Stimulated activated CD8-positive, alpha-beta memory T cell treated with anti-CD3 and anti-CD28 coated beads, Interleukin-4, amount 100 ng/mL, for 48 hours (primary cell): ENCODE measurements around the gene DRC1.

ENCODE experiments used
- DNase-seq: peaks from one replicate; pipeline ENCODE4 v3.0.0-alpha.2; 2020

Gene DRC1

DNA sequence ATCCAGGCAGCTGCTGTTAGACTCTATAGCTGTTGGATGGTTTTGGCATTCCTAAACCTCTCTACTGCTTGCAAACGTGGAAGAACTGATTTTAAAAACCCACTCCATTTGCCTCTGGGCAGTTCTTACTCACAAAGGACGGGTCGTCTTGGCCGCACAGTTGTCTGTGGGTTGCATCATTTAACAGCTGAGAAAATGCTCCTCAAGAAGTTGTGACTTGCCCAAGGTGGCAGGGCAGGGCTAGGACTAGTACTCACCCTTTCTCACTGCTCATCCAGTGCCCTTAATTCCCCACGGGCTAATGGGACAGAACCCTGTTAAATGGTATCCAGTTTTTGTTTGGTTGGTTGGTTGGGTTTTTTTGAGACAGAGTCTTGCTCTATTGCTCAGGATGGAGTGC lies 997 bp upstream of the DRC1 start:
- no peak for DNase-seq

DNA sequence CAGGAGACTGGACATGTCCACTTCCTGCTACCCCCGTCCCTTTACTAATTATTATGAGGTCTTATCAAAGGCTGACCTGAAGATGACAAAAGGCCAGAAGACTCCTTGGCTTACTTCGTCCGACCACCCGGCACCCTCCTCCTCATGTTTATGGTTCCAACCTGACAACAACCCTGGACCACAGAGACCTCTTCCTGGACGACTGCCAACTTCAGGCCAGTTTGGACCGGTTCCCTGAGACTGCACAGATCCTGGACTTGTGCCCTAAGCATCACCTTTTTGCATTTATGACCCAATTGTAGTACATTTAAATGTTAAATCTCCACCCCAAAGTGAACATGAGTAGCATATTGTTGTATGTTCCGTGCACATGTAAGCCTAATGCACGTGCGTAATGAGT lies 5.8 kb downstream of the DRC1 start:
- no peak for DNase-seq

DNA sequence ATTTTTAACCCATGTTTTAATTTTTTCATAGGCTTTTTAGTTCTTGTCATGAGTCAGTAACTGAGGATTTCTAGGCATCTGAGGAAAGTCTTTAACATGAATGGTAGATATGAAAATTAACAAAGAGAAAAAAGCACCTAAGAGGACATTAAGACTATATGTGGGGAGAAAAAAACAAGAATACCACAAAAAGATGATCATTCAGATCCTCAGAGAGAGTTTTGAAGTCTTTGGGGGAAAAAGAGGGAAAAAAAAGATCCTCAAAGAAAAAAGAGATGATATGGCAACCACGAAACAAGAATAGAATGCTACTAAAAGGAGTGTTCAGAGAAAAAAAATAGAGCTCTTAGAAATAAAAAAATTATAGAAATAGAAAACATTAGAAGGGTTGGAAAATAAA lies 8.1 kb downstream of the DRC1 start:
- no peak for DNase-seq

DNA sequence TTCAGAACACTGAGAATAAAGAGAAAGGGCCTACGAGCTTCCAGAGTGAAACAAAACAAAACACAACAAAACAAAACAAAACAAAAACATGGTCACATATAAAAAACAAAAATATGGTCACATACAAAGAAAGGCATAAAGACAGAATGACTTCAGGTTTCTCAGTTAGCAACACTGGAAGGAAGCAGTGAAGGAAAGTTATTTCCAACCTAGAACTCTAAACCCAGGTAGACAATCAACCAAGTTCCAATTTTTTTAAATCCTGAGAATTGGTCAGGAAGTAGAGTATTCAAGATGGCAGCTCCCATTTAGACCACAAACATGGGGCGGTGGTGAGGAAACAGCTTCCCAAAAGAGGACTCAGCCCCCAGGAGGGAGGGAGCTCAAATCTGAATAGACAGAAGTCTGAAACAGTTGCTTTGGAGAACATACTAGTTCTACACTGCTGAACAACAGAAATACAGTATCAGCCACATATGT lies 9.1 kb downstream of the DRC1 start:
- DNase-seq = no peak

DNA sequence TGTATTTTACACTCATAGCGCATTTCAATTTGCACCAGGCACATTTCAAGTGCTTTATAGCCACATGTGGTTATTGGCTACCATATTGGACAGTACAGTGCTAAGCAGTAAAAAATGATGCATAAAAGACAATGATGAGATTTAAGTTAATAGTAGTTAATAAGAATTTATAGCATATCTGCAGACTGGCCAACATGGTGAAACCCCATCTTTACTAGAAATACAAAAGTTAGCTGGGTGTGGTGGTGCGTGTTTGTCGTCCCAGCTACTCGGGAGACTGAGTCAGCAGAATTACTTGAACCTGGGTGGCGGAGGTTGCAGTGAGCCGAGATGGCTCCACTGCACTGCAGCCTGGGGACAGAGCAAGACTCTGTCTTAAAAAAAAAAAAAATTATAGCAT lies 9.7 kb downstream of the DRC1 start:
- no peak for DNase-seq

DNA sequence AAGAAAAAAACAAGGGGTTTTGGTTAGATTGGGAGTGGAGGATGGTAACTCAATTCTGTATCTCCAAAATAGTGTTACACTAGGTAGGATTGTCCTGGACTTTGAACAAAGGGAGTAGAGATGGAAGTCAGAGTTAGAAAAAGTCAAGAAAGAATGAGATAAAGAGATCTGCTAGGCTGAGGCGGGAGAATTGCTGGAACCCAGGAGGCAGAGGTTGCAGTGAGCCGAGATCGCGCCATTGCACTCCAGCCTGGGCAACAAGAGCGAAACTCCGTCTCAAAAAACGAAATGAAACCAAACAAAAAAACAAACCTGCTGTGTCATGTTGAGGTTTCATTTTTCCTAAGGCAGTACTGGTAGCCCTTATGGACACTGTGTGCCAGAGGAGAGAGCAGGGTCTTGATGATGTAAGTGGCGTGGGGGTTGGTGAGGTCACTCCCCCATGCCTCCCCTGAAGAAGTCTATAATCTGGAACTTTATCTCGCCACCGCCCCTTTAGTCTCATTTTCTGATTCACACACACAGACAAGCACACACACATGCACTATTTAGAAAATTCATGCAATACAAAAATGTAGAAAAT lies 10.5 kb downstream of the DRC1 start:
- DNase-seq = peak; percentile 40

DNA sequence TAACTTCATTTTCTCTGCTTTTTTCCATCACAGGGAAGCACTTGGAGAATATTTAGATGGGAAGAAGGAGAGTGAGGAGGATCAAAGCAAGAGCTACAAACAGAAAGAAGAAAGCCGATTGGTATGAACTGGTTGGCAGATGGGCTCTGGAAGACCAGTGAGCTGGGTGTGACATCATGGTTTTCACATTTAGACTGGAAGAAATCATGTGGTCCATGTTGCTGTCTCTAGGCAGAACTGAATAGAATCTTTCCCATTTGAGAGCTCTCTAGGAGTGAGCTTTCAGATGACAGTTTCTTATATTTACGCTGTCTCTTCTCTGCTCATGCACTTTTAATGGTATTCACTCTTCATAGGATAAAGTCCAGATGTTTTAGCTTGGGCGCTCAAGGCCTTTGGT lies 12.6 kb downstream of the DRC1 start:
- DNase-seq = no peak

DNA sequence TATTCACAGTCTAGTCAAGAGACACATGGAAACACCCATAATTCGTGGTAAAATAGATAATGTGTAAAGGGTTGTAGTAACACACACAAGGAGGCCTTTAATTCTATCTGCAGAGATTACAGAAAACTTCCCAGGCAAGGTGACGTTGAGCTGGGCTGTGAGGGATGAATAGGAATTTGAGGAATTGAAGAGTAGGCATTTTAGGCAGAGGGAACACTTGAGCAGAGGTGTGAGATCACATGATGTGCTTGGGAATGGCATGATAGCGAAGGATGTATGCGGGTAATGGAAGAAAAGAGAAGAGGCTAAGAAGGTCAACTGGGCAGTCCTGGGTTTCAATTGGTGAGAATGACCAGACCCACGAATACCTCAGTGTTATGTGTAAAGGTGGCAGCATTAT lies 20.2 kb downstream of the DRC1 start:
- DNase-seq = no peak

DNA sequence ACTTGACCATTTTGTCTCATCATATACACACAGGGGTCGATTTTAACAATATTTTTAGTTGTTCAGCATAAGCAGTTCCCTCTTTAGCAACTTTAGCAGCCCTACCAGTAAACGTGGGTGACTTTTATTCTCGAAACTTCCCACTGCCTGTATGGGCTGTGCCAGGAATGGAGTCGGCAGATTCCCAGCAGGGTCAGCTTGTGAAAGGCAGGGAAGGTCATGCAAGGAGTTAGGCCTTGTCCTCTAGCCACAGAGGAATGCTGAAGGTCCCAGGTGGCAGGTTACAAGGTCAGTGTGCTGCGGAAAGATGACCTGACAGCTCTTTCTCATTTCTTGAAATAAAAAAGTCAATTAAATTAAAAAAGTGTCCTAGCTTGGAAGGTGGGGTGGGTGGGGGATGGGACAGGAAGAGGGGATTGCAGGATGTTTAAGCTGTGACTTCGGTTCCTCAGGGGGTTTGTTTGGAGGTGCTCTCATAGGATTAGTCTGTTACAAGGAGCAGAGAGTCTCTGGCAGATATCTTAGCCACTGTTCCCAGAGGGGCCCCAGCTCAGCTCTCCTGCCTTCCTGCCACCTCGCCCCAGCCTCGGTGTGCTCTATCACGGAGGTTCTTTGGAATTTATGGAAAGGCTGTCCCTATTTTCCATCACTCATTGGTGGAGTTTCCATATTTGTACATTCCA lies 21.4 kb downstream of the DRC1 start:
- no peak for DNase-seq

DNA sequence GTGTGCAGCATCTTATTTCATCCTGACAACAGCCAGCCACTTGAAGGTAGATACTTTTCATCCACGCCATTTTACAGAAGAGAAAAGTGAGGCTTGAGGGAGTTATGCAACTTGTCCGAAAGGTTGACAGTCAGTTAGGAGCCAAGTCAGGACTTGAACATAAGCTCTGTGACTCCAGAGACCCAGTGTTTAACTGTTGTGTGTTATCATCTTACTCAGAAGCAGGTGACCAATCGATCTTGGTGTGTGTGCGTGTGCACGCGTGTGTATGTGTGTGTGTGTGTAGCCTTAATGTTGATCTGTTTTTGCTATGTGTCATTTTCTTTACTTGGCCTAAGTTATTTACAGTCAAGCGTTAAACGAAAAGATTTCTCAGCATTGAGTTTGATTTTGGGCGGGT lies 22.0 kb downstream of the DRC1 start:
- no peak for DNase-seq

DNA sequence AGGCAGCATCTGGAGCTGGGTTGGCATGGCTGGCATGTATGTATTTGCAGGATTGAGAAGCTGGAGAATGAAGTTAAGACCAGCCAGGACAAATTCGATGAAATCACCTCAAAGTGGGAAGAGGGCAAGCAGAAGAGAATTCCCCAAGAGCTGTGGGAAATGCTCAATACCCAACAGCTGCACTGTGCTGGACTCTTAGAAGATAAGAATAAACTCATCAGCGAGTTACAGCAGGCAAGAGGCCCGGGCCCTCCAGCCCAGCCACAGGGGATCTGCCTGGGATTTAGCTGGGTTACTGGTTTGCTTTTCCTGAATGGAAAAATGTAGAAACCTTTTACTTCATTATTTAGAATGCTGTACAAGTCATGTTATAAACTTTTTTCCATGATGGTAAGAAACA lies 22.5 kb downstream of the DRC1 start:
- DNase-seq = no peak

DNA sequence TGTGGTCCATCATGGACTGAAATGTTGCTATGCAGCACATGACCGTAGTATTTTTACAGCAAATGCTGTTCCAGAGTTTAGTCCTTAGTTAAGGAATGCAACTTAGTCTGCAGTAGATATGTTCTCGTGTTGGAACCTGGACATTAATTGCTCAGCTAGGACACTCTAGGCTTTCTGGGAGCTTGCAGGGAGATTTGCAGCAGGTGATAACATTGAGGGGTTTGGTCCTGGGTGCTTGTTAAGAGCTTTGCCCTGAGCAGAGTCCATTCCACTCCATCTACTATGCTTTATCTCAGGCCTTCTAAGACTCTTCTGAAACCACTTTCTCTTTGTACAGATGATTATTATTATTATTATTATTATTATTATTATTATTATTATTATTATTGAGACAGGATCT lies 27.1 kb downstream of the DRC1 start:
- DNase-seq = no peak

DNA sequence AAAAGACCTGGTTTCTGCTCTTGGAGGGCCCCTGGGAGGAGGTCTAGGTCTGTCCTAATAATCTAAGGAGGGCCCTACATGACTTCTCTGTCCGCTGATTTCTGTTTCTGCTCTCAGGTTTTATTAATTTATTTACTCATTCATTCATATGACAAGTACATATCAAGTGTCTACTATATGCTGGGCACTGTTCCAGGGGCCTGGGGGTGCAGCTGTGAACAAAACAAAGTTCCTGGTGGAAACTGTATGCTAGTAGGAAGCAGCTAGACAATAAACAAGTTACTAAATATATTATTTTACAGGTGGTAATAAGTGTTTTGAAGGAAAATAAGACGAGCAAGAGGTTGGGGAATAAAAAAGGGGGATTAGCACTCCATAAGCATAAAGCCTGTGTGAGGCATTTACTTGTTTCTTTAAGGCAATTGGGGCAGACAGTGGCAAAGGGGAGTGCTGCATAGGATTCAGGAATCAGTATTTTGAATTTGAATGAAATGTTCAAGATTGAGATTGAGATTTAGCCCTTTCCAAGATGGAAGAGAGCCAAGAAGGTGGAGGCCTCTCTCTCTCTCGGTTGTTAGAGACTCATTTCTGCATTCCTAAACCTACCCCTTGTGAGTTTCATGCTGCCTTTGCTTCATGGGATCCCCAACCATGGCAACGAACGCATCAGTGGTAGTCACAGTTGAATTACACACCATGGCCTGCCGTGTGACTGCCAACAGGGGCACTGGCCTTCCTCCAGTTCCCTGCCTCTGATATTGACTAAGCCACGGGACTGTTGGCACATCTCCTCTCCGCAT lies 28.3 kb downstream of the DRC1 start:
- DNase-seq = no peak

DNA sequence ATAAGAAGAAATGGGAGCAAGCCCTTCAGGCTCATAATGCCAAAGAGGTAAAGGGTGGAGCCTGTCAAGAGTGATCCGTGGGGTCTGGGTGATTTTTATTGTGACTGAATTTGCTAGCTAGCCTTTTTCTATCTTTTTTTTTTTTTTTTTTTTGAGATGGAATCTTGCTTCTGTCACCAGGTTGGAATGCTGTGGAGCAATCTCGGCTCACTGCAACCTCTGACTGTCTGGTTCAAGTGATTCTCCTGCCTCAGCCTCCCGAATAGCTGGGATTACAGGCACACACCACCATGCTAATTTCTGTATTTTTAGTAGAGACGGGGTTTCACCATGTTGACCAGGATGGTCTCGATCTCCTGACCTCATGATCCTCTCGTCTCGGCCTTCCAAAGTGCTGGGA lies 29.1 kb downstream of the DRC1 start:
- DNase-seq = no peak

DNA sequence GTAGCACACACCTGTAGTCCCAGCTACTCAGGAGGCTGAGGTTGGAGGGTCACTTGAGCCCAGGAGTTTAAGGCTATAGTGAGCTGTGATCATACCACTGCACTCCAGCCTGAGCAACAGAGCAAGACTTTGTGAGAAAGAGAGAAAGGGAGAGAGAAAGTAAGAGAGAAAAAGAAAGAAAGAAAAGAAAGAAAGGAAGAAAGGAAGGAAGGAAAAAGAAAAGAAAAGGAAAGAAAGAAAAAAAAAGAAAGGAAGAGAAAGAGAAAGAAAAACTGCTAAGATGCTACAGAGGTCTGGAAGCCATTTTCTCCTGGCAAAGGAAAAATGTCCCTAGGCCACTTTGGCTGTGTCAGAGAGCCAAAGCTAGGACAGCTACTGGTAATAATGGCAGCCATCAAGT lies 30.6 kb downstream of the DRC1 start:
- DNase-seq = no peak

DNA sequence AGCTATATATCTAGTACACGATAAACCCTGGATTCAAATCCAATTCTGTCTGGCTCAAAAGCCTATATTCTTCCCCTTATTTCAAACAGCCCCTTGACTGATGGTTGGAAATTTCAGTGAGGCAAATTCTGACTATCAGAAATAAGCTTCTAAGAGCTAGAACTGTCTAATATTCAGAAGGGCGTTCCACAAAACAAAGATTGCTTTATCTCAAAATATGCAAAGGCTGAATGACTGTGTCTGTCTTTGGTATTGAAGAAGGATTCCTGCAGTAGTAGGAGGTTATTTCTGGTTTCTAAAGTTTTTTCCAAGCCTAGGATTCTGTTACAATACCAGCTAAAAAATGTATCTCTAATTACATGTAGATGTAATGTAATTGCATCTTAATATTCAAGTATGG lies 31.1 kb downstream of the DRC1 start:
- DNase-seq = no peak

DNA sequence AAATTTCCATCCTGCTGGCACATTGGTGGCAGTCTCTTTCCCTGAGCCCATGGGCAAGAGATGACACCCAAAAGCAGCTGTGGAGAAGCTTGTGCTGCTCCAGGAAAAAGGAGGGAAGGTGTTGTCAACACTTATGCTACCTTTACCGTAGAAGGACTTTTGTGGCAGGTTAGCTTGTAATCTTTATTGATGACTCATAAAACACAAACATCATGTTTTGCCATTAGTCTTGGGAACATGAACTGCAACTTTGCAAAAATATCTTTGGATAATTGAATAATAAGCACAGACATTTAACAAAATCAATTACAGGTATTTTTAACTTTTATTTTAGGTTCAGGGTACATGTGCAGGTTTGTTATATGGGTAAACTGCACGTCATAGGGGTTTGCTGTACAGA lies 33.4 kb downstream of the DRC1 start:
- DNase-seq = no peak

DNA sequence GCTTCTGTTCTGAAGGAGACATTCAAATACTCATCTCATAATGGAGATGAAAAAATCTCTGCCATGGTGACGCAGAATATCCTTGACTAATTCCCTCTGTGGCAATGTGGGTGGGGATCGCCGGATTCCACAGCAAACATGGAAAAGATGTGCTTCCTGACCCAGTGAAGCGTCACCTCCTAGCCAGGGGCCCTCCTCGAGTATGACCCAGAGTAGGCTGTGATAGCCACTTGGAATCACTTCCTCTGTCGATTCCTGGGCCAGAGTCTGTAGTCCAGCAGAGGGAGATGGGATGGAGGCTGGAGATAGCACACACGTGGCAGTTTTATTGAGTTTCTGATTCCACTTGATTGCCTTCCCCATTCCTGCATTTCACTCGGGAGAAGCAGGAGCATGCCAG lies 36.8 kb downstream of the DRC1 start:
- DNase-seq = no peak

DNA sequence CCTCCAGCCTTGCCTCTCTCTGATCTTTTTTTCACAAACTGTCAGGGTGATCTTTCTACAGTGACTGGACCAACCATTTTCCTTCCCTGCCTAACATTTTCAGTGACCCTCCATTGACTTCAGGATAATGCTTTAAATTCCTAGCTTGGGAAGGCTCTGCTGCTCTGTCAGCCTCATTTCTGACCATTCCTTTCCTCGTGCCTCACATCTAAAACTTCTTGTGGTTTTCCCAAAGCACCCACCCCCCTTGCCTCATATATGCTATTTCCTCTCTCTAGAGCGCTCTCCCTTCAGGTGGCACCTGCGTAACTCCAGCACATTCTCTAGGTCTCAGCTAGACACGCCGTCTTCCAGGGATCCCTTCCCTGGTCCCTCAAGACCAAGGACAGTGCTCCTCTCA lies 37.2 kb downstream of the DRC1 start:
- DNase-seq = no peak

DNA sequence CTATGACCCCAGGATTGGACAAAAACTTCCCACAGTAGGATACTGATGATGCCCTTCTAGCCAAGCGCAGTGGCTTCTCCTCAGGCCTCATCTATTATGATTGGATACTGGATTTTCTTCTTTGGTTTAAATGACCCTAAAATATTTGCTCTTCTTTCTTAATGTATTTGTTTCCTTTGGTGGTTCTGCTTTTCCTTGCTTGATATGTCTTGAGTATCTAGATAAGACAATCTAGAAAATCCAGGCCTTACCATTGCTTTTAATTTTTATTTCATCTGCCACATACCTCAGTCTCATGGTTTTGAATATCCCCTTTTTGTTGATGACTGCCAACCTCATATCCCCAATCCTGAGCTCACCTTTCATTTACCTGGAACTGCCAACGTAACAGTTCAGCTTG lies 40.6 kb downstream of the DRC1 start:
- DNase-seq = no peak

DNA sequence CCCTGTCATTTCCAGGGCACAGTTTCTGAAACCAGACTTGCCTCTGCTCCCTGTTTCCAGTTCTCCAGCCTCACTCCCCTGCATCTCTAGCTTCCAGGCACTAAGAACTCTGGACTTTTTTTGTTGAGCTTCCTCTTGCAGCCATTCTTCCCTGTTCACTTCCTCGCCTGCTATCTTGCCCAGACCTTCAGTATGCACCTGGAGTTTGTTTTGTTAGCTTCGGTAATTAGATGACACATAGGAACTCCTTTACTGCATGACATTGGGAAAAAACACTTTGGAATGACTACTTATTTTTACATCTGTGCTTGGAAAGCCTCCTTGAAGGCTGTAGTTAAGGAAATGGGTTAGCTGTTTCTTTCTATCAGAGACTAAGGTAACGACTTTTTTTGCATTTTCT lies 41.0 kb downstream of the DRC1 start:
- DNase-seq = no peak

DNA sequence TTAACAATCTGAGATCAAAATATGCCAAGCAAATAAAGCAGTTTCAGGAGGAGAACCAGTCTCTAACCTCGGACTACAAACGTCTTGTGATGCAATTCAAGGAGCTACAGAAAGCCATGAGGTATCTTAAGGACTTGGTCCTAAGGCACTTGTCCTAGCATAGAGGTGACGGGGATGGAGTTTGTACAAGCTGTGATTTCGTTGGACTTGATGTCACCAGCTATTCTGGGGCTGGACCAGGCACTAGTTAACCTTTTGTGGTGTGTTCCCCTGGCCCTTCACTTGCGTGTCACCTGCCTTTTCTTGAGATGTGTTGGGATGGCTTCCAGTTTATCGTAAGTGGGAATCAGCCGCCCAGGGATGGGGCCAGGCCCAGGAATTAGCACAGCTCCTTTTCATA lies 42.5 kb downstream of the DRC1 start:
- no peak for DNase-seq

DNA sequence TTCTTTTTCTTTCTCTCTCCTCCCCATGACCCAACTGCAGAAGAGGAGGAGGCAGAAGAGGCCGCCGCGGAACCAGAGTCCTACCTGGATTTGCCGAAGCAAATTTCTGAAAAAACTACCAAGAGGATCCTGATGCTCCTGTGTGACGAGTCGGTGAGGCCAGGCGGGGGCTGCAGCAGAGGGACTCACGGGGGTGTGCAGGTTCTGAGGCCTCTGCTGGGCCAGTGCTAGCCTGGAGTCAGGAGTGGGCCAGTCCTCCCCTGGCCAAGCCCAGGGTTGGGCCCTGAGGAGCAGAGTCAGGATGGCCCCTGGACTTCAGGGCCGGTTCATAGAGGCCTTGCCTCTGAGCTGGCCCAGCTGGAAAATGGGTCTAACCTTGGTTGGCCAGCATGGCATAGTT lies 46.9 kb downstream of the DRC1 start:
- DNase-seq = no peak

DNA sequence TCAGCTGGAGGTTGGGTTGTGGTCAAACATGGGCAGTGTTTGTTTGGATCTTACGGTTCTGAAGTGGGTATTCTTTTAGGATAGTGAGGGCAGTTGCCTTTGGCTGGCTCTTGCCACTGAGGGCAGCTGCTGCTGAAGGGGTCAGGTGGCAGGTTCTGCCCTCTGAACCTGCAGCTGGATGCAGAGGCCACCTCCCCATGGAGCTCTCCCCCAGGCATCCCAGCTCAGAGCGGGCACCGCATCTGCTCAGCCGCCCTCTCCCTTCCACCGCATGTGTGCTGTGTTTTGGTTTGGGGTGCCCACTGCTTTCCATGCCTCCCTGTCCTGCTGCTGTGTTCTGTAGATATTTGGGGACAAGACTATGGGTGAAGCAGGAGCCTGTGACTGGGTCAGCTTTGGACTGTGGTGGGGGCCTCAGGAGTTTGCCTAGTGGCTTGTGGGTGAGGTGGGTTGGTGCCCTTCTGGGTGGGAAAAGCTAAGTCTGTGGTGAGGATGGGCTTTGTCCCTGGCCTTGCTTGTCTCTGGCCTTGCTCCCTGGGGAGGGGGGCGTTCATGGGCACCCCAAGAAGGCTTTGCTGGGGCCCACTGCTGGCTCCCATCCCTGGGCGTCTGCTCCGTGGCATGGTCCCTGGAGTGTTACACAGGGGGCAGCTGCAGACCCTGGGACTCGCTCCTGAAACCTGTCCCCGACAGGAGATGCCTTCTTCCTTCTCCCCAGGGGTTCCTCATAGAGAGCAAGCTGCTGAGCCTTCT lies 47.7 kb downstream of the DRC1 start:
- DNase-seq = no peak
